Fibroblast of the aortic adventitia (primary cell): ENCODE data around the gene ARID1B. TPM values are rescaled to one million over a fixed set of nuclear protein-coding genes. Genes with fewer than 3 reads are reported as not detected.

Experiments
- DNase-seq: peaks from one replicate; pipeline ENCODE4 v3.0.0-alpha.2; 2010; ENCODE audit warnings: low read depth
- H3K4me3 ChIP-seq: 2 replicates; pipeline ENCODE4 v1.5.1; 2011; ENCODE audit warnings: low read depth, mild to moderate bottlenecking, control low read depth, low read length, moderate library complexity
- total RNA-seq: library from RNA; depleted of rRNA; stranded (reverse); fragments of >200 nt; gene quantifications from 2 replicates; pipeline ENCODE4 v1.2.3, GENCODE V29; 2012; ENCODE audit warnings: low replicate concordance
- TF ChIP-seq, protein P1 (sequence below): IDR thresholded peaks from 2 replicates; pipeline ENCODE4 v1.5.1; 2011; ENCODE audit warnings: mild to moderate bottlenecking, low read length, control low read depth, inconsistent platforms; ENCODE audit not compliant: insufficient read depth

Gene ARID1B
- total RNA-seq, 1 donor: 55.9 TPM

DNA sequence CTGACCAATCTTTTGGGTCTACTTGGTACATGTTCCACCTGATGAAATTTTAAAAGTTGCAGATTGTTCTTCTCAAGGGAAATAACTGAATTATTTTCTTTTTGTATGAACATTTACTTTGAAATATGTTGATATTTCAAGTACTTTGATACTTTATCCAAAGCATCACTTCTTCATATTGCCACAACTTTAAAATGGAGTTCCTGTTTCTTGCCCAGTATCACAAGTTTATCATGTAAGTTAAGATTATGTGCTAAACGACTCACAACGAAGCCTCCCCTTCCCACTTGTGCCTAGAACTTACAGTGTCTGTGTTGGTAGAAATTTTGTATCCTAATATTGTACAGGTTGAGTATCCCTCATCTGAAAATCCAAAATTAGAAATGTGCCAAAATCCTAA lies 108.4 kb downstream of the ARID1B start:
- H3K4me3 ChIP-seq: no peak overlapping the region
- DNase-seq: no peak
- TF ChIP-seq, protein P1, sequence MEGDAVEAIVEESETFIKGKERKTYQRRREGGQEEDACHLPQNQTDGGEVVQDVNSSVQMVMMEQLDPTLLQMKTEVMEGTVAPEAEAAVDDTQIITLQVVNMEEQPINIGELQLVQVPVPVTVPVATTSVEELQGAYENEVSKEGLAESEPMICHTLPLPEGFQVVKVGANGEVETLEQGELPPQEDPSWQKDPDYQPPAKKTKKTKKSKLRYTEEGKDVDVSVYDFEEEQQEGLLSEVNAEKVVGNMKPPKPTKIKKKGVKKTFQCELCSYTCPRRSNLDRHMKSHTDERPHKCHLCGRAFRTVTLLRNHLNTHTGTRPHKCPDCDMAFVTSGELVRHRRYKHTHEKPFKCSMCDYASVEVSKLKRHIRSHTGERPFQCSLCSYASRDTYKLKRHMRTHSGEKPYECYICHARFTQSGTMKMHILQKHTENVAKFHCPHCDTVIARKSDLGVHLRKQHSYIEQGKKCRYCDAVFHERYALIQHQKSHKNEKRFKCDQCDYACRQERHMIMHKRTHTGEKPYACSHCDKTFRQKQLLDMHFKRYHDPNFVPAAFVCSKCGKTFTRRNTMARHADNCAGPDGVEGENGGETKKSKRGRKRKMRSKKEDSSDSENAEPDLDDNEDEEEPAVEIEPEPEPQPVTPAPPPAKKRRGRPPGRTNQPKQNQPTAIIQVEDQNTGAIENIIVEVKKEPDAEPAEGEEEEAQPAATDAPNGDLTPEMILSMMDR: no peak

DNA sequence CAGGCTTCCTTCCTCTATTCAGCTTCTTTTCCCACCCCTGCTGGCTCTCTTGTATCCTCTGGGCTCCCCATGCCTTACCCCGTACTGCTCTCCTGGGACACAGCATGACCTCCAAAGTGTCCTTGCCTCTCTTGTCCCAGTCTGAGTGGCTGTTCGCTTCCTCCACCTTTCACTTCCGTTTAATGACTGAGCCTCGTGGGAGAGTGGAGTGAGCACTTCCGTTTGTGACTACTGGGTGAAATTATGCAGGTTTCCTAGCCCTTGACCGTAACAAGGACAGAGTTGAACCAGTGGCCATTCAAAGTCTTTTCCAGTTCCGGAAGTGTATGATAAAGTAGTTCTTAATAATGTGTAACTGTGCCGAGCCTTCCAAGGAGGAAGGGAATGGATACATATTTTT lies 109.2 kb downstream of the ARID1B start:
- no peak for DNase-seq
- H3K4me3 ChIP-seq: no peak overlapping the region
- TF ChIP-seq, protein P1: no peak

DNA sequence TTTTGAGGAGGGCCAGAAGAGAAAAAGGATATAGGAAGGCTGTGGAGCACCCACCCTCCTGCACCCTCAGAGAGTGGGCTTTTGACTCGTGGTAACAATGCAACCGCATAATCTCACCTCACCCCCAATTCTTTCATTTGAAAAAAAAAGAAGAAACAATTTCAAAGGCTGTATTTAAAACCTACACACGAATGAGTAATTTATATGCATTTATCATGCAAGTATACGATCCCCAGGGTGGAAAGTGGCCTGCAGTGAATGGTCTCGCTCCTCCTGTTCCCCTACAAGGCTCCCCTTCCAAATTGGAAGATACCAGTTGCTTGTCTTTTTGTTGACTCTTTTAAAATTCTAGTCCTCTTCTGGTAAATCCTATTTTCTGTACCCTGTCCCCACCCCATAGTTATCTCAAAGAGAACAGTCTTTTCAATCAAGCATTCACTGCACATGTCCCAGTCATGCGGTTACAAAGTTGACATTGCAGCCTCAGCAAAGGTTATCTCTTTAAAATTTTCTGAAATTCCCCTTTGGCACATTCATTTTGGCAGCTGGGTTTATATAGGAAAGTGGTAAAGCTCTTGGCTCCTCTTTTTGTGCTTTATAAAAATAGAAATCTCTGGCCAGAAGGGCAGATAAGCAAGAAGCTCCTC lies 110.6 kb downstream of the ARID1B start:
- TF ChIP-seq, protein P1: no peak
- no peak overlapping the region for H3K4me3 ChIP-seq
- DNase-seq: peak; percentile 41

DNA sequence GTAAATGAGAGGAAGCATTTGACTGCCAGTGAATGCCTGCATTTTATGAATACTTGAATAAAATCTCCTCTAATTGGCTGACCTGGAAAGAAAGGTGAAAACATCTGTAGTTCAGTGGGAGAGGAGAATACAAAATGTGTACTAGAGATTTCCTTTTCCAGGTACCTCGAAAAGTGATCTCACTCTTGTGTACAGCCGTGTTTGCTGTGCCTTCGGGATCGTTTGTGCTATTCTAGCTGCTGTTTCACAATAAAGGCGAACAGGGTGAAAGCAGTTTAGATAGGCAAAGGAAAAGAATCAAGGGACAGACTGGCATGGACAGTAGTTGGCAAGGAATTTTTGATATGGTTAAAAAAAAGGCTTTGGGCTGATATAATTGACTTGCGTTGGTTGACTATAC lies 112.3 kb downstream of the ARID1B start:
- TF ChIP-seq, protein P1: no peak
- no peak for DNase-seq
- no peak overlapping the region for H3K4me3 ChIP-seq

DNA sequence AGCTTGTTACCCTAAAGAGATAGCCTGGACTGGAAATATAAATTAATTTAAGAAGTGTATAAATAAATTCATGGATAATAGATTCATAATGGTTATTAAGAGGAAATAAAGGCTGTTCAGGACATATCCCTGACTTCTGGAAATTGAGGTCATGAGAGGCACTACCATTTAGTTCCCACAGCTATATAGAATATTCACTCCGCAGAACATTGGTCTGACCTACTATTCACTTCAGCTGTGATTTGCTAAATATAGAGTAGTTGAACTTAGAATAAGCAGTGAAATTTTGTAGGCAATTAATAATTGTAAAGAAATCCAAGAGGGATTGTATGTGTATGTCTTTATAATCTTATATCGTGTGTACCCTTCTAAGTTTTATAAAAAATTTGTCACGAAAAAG lies 112.8 kb downstream of the ARID1B start:
- DNase-seq: no peak
- TF ChIP-seq, protein P1: no peak
- no peak overlapping the region for H3K4me3 ChIP-seq

DNA sequence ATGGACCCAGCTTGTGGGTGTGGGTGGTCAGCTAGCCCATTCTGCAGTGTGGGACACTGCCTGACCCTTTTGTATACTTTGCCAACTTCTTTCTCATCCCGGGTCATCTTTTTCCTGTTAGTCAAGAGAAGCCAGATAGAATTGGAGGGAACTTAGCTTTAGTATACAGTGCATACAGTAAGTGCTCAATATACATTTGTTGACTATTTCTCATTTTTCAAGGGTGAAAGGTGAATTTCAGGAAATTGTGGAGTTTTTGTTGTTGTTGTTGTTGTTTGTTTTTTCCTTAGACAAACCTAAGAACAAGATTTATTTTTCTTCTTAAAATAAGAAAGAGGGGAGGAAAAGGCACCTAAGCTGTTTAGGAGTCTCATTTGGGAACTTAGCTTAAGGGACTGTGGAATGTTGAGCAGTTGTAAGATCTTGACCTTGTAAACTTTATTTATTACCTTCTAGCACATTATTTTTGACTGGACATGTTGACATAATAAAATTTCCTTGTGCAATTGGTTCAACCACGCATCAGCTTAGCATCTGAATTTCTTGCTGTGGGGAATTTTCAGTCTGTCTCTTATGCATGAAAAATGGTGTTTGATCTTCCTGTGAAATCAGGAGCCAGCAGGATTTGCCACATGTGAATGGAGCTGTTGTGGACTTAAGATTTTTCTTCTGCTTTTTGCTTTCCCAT lies 113.6 kb downstream of the ARID1B start:
- TF ChIP-seq, protein P1: no peak
- DNase-seq: peak; percentile 34
- H3K4me3 ChIP-seq: no peak overlapping the region
